NK-92 (cell line): Measurements from ENCODE around the gene UBD.

Experiments
- DNase-seq: peaks from one replicate; lab custom pipeline; 2025; ENCODE audit not compliant: unreplicated experiment; lab: John Stamatoyannopoulos, UW

UBD gene

GRCh38 chr6:29561606-29562181 is 2.2 kb upstream of the UBD start:
- no peak for DNase-seq

GRCh38 chr6:29561091-29561490 is 1.6 kb upstream of the UBD start:
- DNase-seq: no peak

- no peak for DNase-seq
Measured at GRCh38 chr6:29558439-29559079, 973 bp downstream of the UBD start.

- DNase-seq: no peak
Measured at GRCh38 chr6:29557320-29557719, 2.2 kb downstream of the UBD start.

- DNase-seq: no peak
Measured at GRCh38 chr6:29554764-29555163, 4.8 kb downstream of the UBD start.

GRCh38 chr6:29553268-29554057 is 6.1 kb downstream of the UBD start:
- DNase-seq: no peak

GRCh38 chr6:29552512-29553051 is 7.0 kb downstream of the UBD start:
- DNase-seq: no peak

GRCh38 chr6:29547573-29547972 is 12.0 kb downstream of the UBD start:
- DNase-seq: no peak

- no peak for DNase-seq
Measured at GRCh38 chr6:29537714-29538403, 21.7 kb downstream of the UBD start.

GRCh38 chr6:29532320-29532951 is 27.1 kb downstream of the UBD start:
- DNase-seq: no peak

GRCh38 chr6:29531668-29532067 is 27.9 kb downstream of the UBD start:
- no peak for DNase-seq

GRCh38 chr6:29530671-29531310 is 28.7 kb downstream of the UBD start:
- no peak for DNase-seq

- DNase-seq: no peak
Measured at GRCh38 chr6:29529956-29530355, 29.6 kb downstream of the UBD start.

GRCh38 chr6:29528988-29529560 is 30.5 kb downstream of the UBD start:
- DNase-seq: no peak

GRCh38 chr6:29528300-29528931 is 31.1 kb downstream of the UBD start:
- DNase-seq: no peak

- no peak for DNase-seq
Measured at GRCh38 chr6:29527564-29527963, 32.0 kb downstream of the UBD start.

GRCh38 chr6:29527126-29527525 is 32.4 kb downstream of the UBD start:
- no peak for DNase-seq

GRCh38 chr6:29525311-29525639 is 34.3 kb downstream of the UBD start:
- DNase-seq: no peak

GRCh38 chr6:29524444-29525310 is 34.9 kb downstream of the UBD start:
- DNase-seq: no peak
